Measurements from ENCODE around the gene FOXO1.

FOXO1 gene

GRCh38 chr13:40635315-40635995 is 31.0 kb downstream of the FOXO1 start:
- no peak for DNase-seq (ENCODE audit: low read depth)

- DNase-seq (ENCODE audit: low read depth): no peak
These were observed 33.5 kb downstream of the FOXO1 start for GRCh38 chr13:40632915-40633314.

DNA sequence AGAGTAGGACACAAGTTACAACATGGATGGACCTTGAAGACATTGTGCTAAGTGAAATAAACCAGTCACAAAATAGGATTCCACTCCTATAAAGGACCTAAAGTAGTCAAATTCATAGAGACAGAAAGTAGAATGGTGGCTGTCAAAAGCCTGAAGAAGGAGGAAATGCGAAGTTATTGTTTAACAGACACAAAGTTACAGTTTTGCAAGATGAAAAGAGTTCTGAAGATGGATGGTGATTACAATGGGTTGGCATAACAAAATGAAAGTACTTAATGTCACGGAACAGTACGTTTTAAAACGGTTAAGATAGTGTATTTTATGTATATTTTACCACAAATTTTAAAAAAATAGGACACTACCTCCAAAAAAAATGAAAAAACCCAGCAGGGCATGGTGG is 34.8 kb downstream of the FOXO1 start:
- no peak for DNase-seq (ENCODE audit: low read depth)

GRCh38 chr13:40629678-40630384 is 36.6 kb downstream of the FOXO1 start:
- no peak for DNase-seq (ENCODE audit: low read depth)

GRCh38 chr13:40626977-40627376 is 39.5 kb downstream of the FOXO1 start:
- no peak for DNase-seq (ENCODE audit: low read depth)

- DNase-seq (ENCODE audit: low read depth): no peak
These were observed 39.9 kb downstream of the FOXO1 start for GRCh38 chr13:40626561-40626960.

DNA sequence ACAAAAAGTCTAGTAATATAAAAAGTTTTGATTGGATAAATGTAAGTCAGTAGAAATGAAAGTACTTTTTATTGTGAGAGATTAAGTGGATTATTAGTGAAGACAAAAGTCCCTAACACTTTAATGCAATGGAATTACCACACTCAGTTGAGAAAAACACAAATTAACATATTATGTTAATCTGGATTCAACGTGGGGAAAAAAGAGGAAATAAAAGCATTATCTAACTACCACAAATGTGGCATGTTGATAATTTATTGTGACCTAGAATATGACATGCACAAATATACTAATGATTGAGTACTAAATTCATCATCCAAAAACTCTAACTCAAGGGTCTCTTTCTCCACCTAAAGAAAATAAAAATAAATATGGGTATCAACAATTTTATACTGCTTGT is 41.5 kb downstream of the FOXO1 start:
- DNase-seq (ENCODE audit: low read depth): no peak

- DNase-seq (ENCODE audit: low read depth): peak; percentile 74
These were observed 42.1 kb downstream of the FOXO1 start for GRCh38 chr13:40624383-40624782.

DNA sequence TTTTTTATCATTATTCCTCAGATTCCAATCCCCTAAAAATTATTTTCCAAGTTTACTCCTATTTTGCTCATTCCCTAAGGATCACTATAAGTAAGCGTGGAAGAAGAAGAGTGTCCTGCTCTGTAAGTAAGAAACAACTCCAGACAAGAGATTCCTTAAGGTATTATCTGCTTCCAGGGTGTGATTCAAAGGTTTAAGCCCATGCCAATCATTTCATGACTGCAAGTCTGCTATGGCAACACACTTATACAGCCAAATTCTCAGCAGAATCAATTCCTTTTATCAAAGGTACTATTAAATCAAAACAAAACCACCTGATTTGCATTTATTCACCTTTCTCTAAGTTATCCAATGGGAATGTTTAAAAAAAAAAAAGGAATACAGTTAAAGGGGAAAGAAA is 43.7 kb downstream of the FOXO1 start:
- DNase-seq (ENCODE audit: low read depth): no peak

- no peak for DNase-seq (ENCODE audit: low read depth)
These were observed 44.2 kb downstream of the FOXO1 start for GRCh38 chr13:40622246-40622645.

GRCh38 chr13:40619479-40619814 is 47.0 kb downstream of the FOXO1 start:
- peak; percentile 66 for DNase-seq (ENCODE audit: low read depth)

DNA sequence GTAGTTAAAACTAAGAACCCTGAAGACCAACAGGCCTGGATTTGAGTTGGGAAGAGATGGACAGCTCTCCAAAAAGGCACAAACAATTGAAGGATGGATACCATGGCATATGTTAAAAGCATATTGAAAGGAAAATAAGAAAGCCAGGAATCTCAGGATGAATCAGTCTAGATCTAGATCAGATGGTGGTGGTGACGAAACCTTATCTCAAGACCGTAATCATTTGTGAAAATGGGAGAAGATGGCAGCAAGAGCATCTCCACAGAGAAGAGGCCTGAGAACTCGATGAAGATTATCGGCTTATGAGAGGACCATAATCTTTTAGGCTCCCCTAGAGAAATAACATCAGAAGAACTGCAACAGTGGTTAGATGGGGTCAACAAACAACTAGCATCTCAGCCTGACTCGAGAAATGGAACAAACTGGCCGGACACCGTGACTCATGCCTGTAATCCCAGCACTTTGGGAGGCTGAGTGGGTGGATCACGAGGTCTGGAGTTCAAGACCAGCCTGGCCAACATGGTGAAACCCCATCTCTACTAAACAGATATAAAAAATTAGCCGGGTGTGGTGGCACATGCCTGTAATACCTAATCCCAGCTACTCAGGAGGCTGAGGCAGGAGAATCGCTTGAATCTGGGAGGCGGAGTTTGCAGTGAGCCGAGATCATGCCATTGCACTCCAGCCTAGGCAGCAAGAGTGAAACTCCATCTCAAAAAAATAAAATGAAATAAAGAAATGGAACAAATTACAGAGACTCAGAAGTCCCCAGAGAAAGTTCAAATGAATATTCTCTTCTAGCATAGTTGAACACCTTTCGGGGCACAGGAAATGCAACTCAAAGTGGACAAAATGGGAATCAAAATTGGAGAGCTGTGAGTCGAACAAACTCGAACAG is 47.6 kb downstream of the FOXO1 start:
- DNase-seq (ENCODE audit: low read depth): peak; percentile 79

DNA sequence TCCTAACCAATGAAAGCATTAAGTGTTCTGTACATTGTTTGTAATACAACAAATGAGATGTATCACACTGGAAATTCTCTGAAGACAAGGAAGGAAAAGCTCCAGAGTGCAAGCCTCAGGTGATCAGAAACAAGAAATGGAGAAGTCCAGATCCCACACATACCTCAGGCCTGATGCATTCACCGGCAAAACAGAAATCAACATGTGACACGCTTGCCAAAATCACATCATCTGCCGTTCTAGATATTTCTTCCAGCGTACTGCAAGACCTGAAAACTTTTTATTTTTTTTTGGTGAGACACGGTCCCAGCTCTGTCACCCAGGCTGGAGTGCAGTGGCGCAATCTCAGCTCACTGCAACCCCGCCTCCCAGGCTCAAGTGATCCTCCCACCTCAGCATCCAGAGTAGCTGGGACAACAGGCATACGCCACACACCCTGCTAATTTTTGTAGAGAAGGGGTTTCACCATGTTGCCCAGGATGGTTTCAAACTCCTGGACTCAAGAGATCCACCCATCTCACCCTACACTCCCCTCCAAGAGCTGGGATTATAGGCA is 48.6 kb downstream of the FOXO1 start:
- DNase-seq (ENCODE audit: low read depth): no peak

- no peak for DNase-seq (ENCODE audit: low read depth)
These were observed 50.8 kb downstream of the FOXO1 start for GRCh38 chr13:40615619-40616018.

- no peak for DNase-seq (ENCODE audit: low read depth)
These were observed 52.5 kb downstream of the FOXO1 start for GRCh38 chr13:40613914-40614313.

GRCh38 chr13:40613192-40613818 is 53.1 kb downstream of the FOXO1 start:
- DNase-seq (ENCODE audit: low read depth): no peak

DNA sequence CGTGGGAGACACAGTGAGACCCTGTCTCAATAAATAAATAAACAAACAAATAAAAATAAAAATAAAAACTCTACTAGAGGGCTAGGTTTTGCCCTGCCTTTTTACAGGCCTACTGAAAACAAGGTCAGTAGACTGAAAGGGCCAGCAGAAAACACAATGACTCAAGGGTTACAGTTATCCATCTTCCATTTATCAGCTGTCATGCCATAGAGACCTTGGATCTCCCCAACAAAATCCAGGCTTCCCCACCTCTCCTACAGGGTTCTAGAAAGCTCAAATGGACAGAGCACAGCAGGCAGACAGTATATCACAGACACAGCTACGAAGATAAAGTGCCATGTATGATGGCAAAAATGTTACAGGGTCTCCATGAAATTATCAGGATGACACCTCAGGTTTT is 54.4 kb downstream of the FOXO1 start:
- no peak for DNase-seq (ENCODE audit: low read depth)

- no peak for DNase-seq (ENCODE audit: low read depth)
These were observed 54.8 kb downstream of the FOXO1 start for GRCh38 chr13:40611635-40612034.

GRCh38 chr13:40611004-40611403 is 55.4 kb downstream of the FOXO1 start:
- DNase-seq (ENCODE audit: low read depth): no peak

- DNase-seq (ENCODE audit: low read depth): peak; percentile 58
These were observed 56.3 kb downstream of the FOXO1 start for GRCh38 chr13:40609972-40610726.

DNA sequence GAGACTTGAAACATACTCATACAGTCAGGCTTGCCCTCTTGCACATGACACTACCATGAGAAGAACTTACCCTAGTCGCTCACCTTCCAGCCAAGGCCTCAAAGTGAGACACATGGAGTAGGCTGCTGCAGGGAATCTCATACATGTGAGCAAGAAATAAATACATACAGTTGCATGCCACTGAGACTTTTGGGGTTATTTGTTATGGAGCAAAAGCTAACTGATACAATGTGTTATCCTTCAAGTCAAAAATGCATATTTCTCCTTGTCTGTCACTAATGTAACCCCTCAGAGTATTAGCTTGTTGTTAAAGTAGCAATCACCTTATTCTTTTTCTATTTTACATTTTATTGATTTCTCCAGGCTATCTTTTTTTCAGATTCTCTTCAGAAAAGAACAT is 58.1 kb downstream of the FOXO1 start:
- no peak for DNase-seq (ENCODE audit: low read depth)
